HG03025 (cell line): Measurements from ENCODE around the gene SH3TC1.

Experiments
- ATAC-seq: cut with Tn5 transposase; IDR thresholded peaks from one replicate; pipeline ENCODE4 v1.9.1; 2021; ENCODE audit warnings: mild to moderate bottlenecking, moderate library complexity; ENCODE audit not compliant: unreplicated experiment, low FRiP score

SH3TC1 gene

DNA sequence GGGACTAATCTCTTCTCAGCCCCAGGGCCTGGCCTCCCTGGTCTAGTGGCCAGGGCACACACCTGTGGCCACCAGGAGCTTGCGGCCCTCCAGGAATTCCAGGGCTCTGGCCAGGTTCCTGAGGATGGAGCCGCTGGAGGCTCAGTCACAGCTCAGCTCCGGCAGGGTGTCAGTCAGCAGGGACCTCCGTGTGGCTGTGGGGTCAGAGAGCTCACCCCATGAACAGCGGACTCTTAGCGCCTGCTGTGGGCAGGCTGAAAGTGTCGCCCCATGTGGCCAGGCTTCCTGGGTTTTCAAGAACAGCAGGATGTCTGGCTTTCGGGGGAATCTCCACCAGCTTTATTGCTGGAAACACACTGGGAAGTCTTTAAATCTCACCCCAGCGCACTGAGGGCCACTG, 19.3 kb upstream of the SH3TC1 start:
- no peak for ATAC-seq

DNA sequence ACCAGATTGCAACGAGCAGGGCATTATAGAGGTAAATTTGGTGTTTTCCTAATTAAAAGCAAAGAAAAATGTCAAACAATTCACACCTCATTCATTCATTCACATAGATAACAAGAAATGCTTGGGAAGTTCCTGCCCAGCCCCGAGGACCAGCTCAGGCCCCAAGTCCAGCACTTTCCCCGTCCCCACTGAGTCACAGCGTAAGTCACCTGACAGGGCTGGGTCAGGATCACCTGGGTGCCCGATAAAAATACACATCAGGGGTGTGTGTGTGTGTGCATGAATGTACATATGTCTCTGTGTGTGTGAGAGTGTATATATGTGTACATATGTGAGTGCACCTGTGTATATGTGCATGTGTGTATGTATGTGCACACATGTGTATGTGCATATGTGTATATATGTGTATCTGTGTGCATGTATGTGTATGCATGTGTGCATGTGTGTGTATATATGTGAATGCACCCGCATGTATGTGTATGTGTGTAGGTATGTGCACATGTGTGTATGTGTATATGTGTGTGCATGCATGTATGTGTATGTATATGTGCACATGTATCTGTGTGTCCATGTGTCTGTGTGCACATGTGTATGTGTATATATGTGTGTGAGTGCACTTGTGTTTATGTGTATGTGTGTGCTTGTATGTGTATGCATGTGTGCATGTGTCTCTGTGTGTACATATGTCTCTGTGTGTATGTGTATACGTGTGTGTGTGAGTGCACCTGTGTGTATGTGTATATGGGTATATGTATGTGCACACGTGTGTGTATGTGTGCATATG, 18.6 kb upstream of the SH3TC1 start:
- no peak for ATAC-seq

DNA sequence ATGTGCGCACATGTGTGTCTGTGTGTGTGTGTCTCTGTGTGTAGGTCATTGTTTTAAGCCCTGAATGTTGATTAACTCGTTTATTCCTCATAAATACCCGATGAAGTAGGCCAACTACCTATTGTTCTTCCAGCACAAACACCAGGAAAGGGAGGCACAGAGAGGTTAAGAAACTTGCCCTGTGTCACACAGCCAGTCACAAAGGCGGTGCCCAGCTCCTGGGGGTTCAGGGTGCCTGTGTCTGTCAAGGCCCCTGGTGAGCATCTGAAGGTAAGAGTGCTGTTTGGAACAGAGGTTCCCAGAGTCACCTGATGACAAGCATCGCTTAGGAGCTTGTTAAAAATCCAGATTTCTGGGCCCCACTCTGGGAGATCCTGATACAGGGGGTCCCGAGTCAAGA, 18.0 kb upstream of the SH3TC1 start:
- no peak for ATAC-seq

DNA sequence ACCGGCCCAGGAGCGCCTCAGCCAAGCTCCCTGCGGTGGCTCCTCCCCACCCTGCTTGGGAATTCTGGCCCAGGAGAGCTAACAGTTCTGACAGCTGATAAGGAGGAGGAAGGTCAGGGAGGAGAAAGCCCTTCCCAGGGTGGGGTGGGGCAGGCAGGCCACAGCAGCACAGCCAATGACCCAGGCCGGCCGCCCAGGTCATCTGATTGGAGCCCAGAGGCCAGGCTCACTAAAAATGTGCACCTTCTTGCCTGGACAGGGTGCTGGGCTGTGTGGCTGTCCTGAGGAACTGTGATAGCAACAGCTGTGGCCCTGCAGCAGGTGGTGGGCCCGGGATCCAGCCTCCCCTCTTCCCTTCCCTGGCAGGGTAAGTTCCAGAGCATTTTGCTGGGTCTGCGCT, 17.2 kb upstream of the SH3TC1 start:
- no peak for ATAC-seq

DNA sequence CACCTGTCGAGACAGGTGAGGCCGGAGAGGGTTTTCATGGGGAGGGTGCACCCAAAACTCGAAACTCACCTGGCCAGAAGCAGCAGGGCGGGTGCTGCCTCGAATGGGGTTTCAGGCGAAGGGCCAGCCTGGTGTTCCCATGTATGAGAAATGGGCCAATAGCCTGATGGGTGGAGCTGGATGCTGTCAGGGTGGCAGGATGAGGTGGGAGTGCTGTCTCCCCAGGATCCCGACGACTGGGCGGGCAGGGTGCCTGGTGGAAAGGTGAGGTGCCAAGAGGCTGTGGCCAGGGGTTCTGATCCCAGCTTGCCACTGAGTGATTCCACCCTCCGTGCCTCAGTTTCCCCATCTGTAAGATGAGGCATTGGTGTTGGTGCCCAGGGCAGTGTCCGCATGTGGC, 16.8 kb upstream of the SH3TC1 start:
- no peak for ATAC-seq

DNA sequence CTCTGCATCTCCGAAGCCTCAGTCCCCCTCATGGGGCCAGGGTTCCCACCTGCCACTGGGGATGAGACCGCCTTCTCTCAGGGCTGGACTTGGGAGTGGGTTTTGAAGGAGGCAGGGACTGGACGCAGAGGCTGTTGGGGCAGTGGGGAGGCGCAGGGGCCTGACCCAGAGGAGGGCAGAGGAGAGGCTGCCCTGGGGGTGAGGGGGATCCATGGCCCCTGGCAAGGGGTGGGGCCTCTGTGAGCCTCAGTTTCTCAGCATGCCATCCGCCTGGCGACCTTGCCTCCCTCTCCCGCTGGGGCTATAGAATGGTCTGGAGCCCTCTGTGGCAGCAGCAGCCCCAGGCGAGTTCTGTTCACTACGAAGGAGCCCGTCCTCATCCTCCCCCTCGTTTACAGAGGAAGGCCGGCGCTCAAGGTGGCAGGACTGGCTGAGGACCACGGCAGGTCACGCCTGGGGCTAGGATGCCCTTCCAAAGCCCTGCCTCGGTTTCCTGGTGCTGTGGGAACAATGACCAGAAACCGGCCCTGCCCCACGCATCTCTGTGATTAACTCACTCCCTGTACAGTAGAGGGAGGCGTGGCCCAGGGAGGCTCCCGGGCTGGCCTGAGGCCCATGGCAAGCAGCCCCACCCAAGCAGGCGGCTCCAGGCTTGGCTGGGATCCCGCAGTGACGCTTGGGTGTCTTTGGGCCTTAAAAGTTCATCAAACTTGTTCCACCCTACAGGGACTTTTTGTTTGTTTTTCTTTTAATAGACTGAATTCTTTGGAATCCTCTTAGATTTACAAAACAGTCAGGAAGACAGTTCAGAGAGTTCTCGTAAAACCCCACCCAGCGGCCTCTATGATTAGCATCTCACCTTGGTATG, 16.0 kb upstream of the SH3TC1 start:
- no peak for ATAC-seq

DNA sequence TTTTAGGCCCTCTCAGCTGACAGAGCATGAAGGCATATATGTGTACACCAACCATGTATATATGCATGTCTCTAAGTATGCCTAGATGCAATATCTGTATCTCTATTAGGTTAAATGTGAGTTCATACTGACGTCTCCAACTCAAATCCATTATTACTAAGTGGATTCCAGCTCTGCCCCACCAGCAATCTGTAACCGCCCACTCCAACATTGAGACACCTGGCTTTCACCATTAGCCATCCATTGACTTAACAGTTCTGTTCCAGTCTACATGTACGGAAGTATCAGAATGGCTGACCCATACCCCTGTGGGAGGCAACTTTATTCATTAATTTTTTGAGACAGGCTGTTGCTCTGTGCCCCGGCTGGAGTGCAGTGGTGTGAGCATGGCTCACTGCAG, 15.0 kb upstream of the SH3TC1 start:
- ATAC-seq = no peak

DNA sequence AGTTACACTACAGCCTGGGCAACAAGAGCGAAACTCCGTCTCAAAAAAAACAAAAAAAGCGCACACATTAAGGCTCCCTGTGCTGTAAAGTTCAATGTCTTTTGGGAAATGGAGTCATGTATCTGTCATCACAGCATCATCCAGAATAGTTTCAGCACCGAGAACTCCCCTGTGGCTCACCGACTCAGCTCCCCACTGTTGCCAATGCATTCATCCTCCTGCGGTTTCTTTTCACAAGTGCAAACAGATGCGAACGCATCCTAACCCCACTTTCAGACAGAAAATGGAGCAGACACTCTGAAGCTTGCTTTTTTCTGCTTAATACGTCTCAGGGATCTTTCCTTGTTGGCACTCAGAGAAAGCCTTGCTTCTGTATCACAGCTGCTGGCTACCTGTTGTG, 13.8 kb upstream of the SH3TC1 start:
- no peak for ATAC-seq

DNA sequence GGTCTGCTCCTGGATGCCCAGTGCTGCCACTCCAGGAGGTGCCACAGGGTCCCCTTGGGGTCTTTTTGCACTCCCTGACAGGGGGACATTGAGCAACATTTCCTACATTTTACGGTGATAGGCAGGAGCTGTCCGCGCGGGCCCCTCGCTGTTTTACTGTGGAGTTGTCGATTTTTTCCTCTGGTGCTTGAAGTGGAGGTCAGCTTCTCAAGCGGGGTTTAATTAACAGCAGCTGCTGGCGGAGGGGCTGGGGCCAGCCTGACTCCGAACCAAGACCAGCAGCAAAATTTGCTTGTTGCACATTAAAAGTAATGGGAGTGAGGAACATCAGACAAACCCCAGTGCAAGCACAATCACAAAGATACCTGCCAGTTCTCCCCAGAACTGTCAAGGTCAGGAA, 13.2 kb upstream of the SH3TC1 start:
- ATAC-seq = no peak

DNA sequence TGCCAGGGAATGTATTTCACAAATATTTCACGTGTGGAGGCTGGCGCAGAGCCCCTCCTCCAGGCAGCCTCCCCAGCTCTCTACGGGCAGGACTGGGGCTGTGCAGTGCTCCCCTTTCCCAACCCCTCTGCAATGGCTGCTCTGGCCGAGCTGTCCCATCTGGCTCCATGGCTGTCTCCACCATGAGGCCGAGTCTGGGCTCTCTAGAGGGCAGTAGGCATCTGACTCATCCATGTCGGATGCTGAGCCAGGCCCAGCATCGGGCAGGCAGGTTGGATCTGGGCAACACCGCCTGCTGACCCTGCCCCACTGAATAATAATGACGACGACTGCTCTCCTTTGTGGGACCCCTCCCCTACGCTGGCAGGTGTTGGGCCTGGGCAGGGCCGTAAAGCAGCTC, 11.0 kb upstream of the SH3TC1 start:
- no peak for ATAC-seq

DNA sequence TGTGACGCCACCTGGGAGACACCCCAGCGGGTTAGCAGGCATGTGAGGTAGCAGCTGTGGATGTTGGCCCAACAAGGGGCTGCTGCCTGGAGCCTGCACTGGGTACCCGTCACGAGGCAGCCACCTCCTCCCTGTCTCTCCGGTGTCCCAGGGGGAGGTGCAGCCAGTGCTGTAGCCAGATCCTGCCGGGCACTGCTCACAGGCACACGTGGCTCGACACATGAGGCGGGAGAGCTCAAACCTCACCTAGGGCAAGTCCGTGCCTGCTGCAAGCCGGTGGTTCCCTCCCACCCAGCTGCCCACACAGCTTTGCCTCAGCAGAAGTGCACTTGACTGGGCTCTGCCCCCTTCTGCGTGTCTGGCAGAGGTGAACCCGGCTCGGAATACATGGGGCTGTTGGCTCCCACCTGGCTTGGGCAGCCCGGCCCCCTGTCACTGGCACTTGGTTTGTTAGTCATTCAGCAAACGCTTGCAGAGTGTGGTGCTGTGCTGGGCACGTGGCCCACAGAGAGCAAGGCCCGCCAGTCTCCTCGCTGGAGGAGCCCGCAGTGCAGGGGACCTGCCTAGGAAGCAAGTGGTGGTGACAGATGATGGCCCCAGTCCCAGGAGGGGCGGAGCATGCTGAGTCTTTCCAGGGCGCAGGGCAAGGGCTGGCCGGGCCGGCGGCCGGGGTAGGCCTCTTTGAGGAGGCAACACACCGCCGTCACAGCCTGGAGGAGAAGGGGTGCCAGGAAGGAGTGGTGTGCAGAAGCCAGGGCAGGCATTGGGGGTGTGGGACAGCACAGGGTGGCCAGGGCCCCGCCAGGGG, 10.1 kb upstream of the SH3TC1 start:
- ATAC-seq = no peak

DNA sequence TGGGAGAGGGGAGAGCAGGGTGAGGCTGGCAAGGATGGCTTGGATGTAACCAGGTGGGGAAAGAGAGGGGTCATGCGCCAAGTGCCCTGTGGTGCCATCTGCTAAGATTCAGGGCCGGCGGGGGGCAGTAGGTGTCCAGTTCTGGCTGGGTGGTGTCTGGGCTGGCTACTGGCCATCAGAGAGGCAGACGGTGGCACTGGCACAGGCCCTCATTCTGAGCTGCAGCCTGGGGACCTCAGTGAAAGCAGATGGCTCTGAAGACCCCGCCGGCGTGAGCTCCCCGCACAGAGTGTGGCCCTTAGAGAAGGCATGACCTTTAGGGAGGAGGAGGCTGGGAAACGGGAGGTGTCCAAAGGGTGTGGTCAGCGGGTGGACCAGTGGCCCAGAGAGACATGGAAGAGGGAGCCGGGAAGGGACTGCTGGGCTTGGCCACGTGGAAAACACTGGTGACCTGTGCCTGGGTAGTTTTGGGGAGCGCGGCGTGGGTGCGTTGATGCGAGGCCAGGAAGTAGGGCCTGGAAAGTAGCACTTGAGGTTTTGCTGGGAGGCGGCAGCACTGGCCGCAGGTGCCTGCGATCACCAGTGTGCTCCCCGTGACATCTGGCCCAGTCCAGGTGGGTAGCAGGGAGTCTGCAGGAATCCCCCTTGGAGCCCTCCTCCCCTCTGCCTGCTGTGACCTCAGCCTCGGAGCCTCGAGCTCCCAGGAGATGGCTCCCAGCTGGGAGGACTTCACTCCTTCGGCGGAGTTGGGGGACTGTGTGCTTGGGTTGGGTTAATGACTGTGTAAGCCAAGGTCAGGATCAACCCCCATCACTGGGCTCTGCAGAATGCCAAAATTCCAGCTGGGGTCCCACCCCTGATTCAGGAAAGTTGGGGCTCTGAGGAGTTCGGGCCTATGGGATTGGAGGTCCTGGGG, 9.3 kb upstream of the SH3TC1 start:
- no peak for ATAC-seq

DNA sequence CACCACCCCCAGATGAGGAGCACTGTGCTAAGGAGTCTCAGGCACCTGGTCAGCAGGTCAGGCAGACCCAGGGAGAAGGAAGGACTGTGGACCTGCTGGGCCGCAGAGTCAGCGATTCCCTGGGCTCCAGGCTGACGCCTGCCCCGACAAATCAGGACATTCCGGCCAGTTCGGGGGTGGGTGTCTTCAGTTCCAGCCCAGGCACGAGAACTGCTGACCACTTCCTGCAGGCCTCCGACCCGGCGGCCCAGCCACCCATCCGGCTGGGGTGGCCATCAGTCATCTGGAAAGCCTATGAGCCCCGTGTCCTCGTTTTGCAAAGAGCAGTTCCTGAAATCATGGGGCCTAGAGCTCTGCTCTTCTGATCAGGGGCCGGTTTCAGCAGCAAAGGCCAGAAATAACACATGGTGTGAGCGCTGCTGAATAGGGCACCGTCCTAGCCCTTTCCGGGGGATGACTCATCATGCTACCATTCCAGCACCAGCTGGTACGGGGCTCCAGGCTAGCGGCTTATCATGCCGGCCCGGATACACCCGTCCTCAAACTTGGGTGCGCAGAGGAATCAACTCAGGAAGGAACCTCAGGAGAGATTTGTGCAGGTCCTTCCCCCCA, 7.8 kb upstream of the SH3TC1 start:
- peak; percentile 52 for ATAC-seq

DNA sequence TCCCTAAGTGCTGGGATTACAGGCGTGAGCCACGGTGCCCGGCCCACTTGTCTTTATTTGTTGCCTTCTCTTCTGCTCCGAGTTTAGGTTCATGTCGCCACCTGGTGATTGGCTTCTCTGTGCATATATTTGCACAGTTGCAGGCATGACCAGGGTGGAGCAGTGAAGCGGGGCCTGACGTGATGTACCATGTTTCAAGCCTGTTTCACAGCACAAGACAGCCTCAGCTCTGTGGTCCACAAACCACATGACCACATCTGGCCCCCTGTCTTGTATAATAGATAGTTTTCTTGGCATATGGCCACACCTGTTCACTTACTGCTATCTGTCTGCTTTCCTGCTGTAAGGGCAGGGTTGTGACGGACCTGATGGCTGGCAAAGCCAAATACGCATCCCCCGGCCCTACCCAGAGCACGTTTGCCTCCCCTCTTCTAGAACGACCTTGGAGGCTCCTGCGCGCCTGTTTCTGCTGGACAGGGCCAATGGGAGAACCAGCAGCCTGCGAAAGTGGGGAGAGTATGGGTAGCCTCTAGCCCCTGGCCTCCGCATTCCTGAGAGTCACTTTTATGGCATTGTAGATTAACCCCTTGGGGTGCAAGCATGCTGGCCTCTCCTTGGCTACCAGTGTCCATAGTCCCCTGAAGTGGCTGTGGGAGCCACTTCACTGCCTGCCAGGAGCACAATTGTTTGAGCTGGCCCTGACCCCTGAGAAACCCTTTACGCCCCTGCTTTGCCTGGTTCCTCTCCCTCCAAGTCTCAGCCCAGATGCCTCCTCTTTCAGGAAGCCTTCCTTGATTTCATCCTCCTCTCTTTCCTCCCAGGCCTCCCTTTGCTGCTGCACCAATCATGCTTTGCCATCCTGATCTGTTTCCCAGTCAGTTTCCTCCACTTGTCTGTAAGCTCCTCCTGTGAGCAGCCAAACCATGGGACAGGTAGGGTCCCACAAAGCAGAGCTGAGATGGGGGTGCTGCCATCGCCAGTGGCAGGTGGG, 6.0 kb upstream of the SH3TC1 start:
- peak; percentile 60 for ATAC-seq

DNA sequence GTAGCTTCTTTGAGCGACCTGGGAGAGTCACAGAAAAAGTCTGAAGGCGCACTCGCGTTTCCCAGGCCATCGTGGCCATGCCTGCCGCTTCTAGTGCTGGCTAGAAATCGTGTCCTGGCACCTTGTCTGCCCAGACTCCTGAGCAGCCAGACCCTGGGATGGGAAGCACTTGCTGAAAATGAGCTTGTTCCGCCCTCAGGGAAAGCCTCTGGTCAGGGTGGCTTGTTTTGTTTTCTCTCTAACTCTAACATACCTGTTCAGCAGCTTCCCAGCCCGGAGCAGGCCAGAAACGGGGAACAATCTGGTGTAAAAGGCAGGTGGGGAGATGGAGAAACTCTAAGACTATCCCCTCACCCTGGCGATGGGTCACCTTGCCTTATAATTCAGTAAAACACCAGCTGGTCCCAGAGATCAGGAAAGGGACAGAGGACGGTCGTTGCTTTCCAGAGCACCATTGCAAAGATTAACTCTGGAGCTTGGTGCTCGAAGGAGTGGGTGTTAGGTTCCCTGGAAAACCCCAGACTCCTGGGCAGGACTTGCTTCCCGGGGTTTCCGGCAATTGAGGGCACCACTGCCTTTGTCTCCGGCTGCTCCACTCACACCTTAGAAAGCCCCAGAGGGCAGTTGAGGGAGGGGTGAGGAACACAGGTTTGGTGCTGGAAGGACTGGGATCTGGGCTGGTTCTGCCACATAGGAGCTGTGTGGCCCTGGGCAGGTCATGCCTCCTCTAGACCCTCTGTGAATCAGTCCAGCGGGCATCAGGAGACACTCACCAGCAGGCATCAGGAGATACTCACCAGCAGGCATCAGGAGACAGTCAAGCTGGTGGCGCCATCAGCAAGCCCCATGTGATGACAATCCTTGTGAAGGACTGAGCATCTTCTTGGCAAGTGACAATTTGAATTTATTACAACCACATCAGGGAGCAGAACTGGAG, 4.5 kb upstream of the SH3TC1 start:
- ATAC-seq = no peak

DNA sequence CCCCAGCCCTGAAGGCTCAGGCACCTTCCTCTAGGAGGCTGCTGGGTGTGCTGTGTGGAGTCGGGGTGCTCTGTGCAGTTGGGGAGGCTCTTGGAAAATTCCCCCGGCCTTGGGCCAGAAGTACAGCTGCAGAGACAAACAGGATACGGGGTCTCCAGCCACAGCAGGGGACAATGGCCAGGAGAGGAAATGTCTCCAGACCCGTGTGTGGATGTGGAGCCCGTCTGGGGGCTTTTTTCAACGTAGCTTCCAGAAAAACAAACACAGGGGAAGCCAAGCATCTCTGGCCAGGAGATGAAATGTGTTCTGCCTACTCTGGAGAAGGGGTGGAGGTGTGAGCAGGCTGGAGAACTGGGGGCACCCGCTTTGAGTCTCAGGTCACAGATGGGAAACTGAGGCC, 3.7 kb upstream of the SH3TC1 start:
- no peak for ATAC-seq

DNA sequence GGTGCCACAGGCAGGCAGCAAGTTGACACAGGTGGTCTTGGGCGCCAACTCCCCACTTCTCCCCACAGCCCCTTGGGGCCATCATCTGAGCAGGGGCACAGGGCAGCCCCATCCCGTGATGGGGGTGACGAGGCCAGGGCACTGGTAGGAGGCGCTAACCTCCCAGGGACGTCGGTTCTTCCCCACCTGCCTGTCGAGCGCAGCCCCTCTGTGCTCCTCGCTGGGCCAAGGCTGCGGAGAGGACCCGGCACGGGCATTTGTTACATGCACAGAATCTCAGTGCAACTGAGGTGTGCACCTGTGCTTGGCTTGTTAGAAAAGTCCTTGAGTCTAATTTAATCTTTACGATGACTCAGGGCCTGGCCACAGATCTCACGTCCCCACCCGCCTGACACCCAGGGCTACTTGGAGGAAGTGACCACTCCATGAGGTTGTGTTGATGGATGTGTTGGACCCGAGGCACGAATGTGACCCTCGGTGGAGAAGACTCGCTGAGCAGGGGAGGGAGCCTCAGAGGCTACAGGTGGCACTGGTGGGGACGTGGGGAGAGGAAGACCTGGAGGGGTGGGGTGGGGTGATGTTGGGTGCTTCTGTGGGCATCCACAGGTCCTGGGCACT, 3.1 kb upstream of the SH3TC1 start:
- no peak for ATAC-seq
